ENCODE data around the gene TEAD1. TPM values are rescaled to one million over a fixed set of nuclear protein-coding genes. Genes with fewer than 3 reads are reported as not detected.

Gene TEAD1
- total RNA-seq, 4 donors from 2014 or later, result 45.7 to 88.7 (median 71.4) TPM

DNA sequence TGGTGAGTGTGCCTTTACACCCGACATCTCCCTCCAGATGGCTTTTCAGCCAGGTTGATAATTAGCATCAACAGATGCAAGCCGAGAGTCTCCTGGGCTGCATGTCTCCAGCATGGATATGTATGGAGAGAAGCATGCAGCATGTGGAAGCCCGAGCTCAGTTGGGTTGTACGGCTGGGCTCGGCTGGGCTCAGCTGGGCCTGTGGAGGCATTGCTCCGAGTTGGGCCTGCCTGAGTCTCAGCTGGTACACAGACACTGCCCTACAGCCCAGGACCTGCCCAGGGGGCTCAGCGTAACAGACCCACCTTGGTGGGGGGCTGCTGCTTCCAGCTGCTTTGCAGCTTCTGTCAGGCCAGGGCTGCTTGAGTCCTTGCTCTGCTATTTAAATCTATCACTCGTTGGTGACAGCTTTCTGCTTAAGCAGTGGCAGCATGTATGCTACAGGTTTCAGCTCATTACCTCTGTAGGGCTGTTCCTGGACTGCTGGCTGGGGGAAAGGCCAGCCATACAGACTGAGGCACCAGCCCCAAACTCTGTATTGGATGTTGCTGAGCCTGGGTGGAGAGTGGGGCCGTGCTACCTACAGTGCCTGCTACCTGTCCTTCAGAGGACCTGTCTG is 115.5 kb downstream of the TEAD1 start:
- TF ChIP-seq, protein P1, sequence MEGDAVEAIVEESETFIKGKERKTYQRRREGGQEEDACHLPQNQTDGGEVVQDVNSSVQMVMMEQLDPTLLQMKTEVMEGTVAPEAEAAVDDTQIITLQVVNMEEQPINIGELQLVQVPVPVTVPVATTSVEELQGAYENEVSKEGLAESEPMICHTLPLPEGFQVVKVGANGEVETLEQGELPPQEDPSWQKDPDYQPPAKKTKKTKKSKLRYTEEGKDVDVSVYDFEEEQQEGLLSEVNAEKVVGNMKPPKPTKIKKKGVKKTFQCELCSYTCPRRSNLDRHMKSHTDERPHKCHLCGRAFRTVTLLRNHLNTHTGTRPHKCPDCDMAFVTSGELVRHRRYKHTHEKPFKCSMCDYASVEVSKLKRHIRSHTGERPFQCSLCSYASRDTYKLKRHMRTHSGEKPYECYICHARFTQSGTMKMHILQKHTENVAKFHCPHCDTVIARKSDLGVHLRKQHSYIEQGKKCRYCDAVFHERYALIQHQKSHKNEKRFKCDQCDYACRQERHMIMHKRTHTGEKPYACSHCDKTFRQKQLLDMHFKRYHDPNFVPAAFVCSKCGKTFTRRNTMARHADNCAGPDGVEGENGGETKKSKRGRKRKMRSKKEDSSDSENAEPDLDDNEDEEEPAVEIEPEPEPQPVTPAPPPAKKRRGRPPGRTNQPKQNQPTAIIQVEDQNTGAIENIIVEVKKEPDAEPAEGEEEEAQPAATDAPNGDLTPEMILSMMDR (IDR thresholded peaks at IDR 0.05), result no peak
- no peak for TF ChIP-seq POLR2A (IDR thresholded peaks at IDR 0.05)
- 86% methylated on average over 8 to 9 of the region's 9 CpGs for WGBS, 2 donors
- DNase-seq (ENCODE audit: low spot score in 2 of 2), result no peak
- H3K4me3 ChIP-seq (ENCODE audit: low read depth, poor library complexity, severe bottlenecking), result no peak overlapping the region
- intact Hi-C loops (cut with DNase I; ENCODE audit: low total_unique reads), result no loop called here

- WGBS, 2 donors, result 82 to 83% methylated on average over 5 of the region's 5 CpGs
- intact Hi-C loops (cut with DNase I; ENCODE audit: low total_unique reads), result no loop called here
Measured at GRCh38 chr11:12790861-12791616, 116.8 kb downstream of the TEAD1 start.

GRCh38 chr11:12792018-12792417 is 117.8 kb downstream of the TEAD1 start:
- intact Hi-C loops (cut with DNase I; ENCODE audit: low total_unique reads), result no loop called here

More at GRCh38 chr11:12790861-12791616, 116.8 kb downstream of the TEAD1 start:
- no peak overlapping the region for H3K4me3 ChIP-seq (ENCODE audit: low read depth, poor library complexity, severe bottlenecking)
- TF ChIP-seq, protein P1 (IDR thresholded peaks at IDR 0.05), result no peak
- TF ChIP-seq POLR2A (IDR thresholded peaks at IDR 0.05), result no peak
- DNase-seq (ENCODE audit: low spot score in 2 of 2), result no peak

DNA sequence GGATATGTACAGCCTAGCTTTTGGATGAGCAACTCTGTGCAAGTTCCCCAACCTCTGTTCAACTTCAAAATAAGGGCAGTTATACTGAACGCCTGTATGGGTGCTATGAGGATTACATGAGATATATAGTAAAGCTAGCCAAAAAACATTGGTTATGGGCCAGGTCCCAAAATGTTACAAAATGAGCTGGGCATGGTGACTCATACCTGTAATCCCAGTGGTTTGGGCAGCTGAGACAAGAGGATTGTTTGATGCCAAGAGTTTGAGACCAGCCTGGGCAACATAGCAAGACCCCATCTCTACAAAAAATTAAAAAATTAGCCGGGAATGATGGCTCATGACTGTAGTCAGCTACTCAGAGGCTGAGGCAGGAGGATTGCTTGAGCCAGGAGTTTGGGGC is 118.4 kb downstream of the TEAD1 start:
- DNase-seq (ENCODE audit: low spot score in 2 of 2), result no peak
- H3K4me3 ChIP-seq (ENCODE audit: low read depth, poor library complexity, severe bottlenecking), result no peak overlapping the region
- WGBS, 2 donors, result 73 to 79% methylated on average over 2 of the region's 2 CpGs
- intact Hi-C loops (cut with DNase I; ENCODE audit: low total_unique reads), result no loop called here
- TF ChIP-seq POLR2A (IDR thresholded peaks at IDR 0.05), result no peak
- TF ChIP-seq, protein P1 (IDR thresholded peaks at IDR 0.05), result no peak

More at GRCh38 chr11:12792018-12792417, 117.8 kb downstream of the TEAD1 start:
- no peak for DNase-seq (ENCODE audit: low spot score in 2 of 2)
- H3K4me3 ChIP-seq (ENCODE audit: low read depth, poor library complexity, severe bottlenecking), result no peak overlapping the region
- TF ChIP-seq, protein P1 (IDR thresholded peaks at IDR 0.05), result no peak
- TF ChIP-seq POLR2A (IDR thresholded peaks at IDR 0.05), result no peak

DNA sequence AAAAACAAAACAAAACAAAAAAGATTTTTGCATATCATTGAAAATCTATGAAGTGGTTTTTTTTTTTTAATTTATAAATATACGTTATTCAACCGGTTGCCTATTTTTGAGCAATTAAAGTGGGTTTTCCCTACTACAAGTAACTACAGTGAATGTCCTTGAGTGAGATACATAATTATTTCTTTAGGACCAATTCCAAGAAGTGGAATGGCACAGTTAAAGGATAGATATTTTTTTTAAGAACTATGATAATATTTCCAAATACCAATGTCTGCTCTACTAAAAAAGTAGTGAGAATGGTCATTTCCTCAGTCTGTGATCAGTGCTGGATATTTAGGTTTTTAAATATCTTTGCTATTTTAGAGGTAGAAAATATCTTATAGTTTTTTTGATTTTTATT is 118.8 kb downstream of the TEAD1 start:
- no peak for TF ChIP-seq POLR2A (IDR thresholded peaks at IDR 0.05)
- TF ChIP-seq, protein P1 (IDR thresholded peaks at IDR 0.05), result no peak
- H3K4me3 ChIP-seq (ENCODE audit: low read depth, poor library complexity, severe bottlenecking), result no peak overlapping the region
- 81 to 85% methylated on average over 2 of the region's 2 CpGs for WGBS, 2 donors
- intact Hi-C loops (cut with DNase I; ENCODE audit: low total_unique reads), result no loop called here
- DNase-seq (ENCODE audit: low spot score in 2 of 2), result no peak
